ENCODE measurements around the gene PHPT1.

The PHPT1 gene

GRCh38 chr9:136848393-136849037 lies 694 bp upstream of the PHPT1 start:
- TF ChIP-seq CTCF (IDR thresholded peaks at IDR 0.05; ENCODE audit: borderline replicate concordance, extremely low read depth, low read length, poor library complexity, severe bottlenecking) = no peak
- TF ChIP-seq EZH2 (IDR thresholded peaks at IDR 0.05; ENCODE audit: borderline replicate concordance, low read depth, low read length, severe bottlenecking) = no peak
- Histone ChIP-seq H3K27me3 (ENCODE audit: insufficient read depth, low read length, poor library complexity) (no peaks in the 10 kb centered on the region), H3K27ac (ENCODE audit: low read length) (peak overlapping the region; percentile 76), H3K4me1 (ENCODE audit: insufficient read depth, low read length) (peaks cover 18% of the 10 kb centered on the region), H4K20me1 (ENCODE audit: insufficient read depth, low read length) (peaks cover 15% of the 10 kb centered on the region), H3K79me2 (ENCODE audit: insufficient read depth, low read length) (peaks cover 6% of the 10 kb centered on the region), H3K36me3 (ENCODE audit: insufficient read depth, low read length) (peaks cover 23% of the 10 kb centered on the region), H3K4me2 (ENCODE audit: insufficient read depth, low read length) (peak overlapping the region; percentile 88), H3K9me3 (ENCODE audit: insufficient read depth, low read length, severe bottlenecking) (no peaks in the 10 kb centered on the region), H3K9ac (ENCODE audit: low read depth, low read length) (peak overlapping the region; percentile 88), H3K4me3 (ENCODE audit: low read depth in 1 of 2, low read length in 2 of 2) (peak overlapping the region; percentile 70 to 98), H2AFZ (ENCODE audit: low read depth, low read length) (peak overlapping the region; percentile 84)
- ATAC-seq (ENCODE audit: insufficient read depth, low read depth) (peak; percentile 25), DNase-seq (no peak)

- peak overlapping the region; percentile 88 for H3K9ac ChIP-seq (ENCODE audit: low read depth, low read length)
- peaks cover 6% of the 10 kb centered on the region for H3K79me2 ChIP-seq (ENCODE audit: insufficient read depth, low read length)
- H4K20me1 ChIP-seq (ENCODE audit: insufficient read depth, low read length) = peaks cover 15% of the 10 kb centered on the region
- ATAC-seq (ENCODE audit: insufficient read depth, low read depth) (no peak), DNase-seq (no peak)
- peak overlapping the region; percentile 88 for H3K4me2 ChIP-seq (ENCODE audit: insufficient read depth, low read length)
- peak overlapping the region; percentile 10 to 98; a peak in 3 of 4 replicates for H3K4me3 ChIP-seq (ENCODE audit: low read depth in 1 of 2, low read length in 2 of 2)
- no peak for TF ChIP-seq EZH2 (IDR thresholded peaks at IDR 0.05; ENCODE audit: borderline replicate concordance, low read depth, low read length, severe bottlenecking)
- no peak for TF ChIP-seq CTCF (IDR thresholded peaks at IDR 0.05; ENCODE audit: borderline replicate concordance, extremely low read depth, low read length, poor library complexity, severe bottlenecking)
- peak overlapping the region; percentile 25; the same call in 1 of the 2 replicates for H3K27ac ChIP-seq (ENCODE audit: low read length)
- no peaks in the 10 kb centered on the region for H3K27me3 ChIP-seq (ENCODE audit: insufficient read depth, low read length, poor library complexity)
- H3K4me1 ChIP-seq (ENCODE audit: insufficient read depth, low read length) = peaks cover 18% of the 10 kb centered on the region
- no peak overlapping the region for H2AFZ ChIP-seq (ENCODE audit: low read depth, low read length)
- H3K9me3 ChIP-seq (ENCODE audit: insufficient read depth, low read length, severe bottlenecking) = no peaks in the 10 kb centered on the region
- peaks cover 23% of the 10 kb centered on the region for H3K36me3 ChIP-seq (ENCODE audit: insufficient read depth, low read length)
Measured at GRCh38 chr9:136849960-136850865, 1.0 kb downstream of the PHPT1 start.

GRCh38 chr9:136850866-136851775 lies 1.9 kb downstream of the PHPT1 start:
- no peaks in the 10 kb centered on the region for H3K27me3 ChIP-seq (ENCODE audit: insufficient read depth, low read length, poor library complexity)
- H4K20me1 ChIP-seq (ENCODE audit: insufficient read depth, low read length) = peaks cover 15% of the 10 kb centered on the region
- H3K9ac ChIP-seq (ENCODE audit: low read depth, low read length) = no peak overlapping the region
- ATAC-seq (ENCODE audit: insufficient read depth, low read depth) (no peak), DNase-seq (no peak)
- H3K79me2 ChIP-seq (ENCODE audit: insufficient read depth, low read length) = peaks cover 6% of the 10 kb centered on the region
- no peak for TF ChIP-seq CTCF (IDR thresholded peaks at IDR 0.05; ENCODE audit: borderline replicate concordance, extremely low read depth, low read length, poor library complexity, severe bottlenecking)
- no peak for TF ChIP-seq EZH2 (IDR thresholded peaks at IDR 0.05; ENCODE audit: borderline replicate concordance, low read depth, low read length, severe bottlenecking)
- H3K4me3 ChIP-seq (ENCODE audit: low read depth in 1 of 2, low read length in 2 of 2) = no peak overlapping the region
- H3K9me3 ChIP-seq (ENCODE audit: insufficient read depth, low read length, severe bottlenecking) = no peaks in the 10 kb centered on the region
- peaks cover 23% of the 10 kb centered on the region for H3K36me3 ChIP-seq (ENCODE audit: insufficient read depth, low read length)
- no peak overlapping the region for H3K27ac ChIP-seq (ENCODE audit: low read length)
- no peak overlapping the region for H2AFZ ChIP-seq (ENCODE audit: low read depth, low read length)
- H3K4me1 ChIP-seq (ENCODE audit: insufficient read depth, low read length) = peaks cover 18% of the 10 kb centered on the region
- H3K4me2 ChIP-seq (ENCODE audit: insufficient read depth, low read length) = no peak overlapping the region
